K562 (cell line): ENCODE data around the gene SLC25A11. TPM values are rescaled to one million over a fixed set of nuclear protein-coding genes. Genes with fewer than 3 reads are reported as not detected.

Experiments used
- ATAC-seq: fragments of 200-7000 bp; cut with Tn5 transposase; 3 replicates; pipeline ENCODE4 v1.9.1; 2020; ENCODE audit warnings: moderate library complexity
- BruUV-seq: library from RNA; stranded (reverse); fragments of 400-500 nt; replicated peaks from 2 replicates; lab custom pipeline; 2021; lab: Mats Ljungman, UMichigan
- CTCF ChIA-PET: fragments of 300-600 bp; formaldehyde crosslinking; extraction: SDS; loops from one replicate; lab custom pipeline; 2021; ENCODE audit warnings: low intra/inter-chr PET ratio; lab: Yijun Ruan, JAX
- POLR2A ChIA-PET: fragments of 300-600, 350-650 bp; sonication (Branson Sonifier 250); formaldehyde crosslinking; extraction: SDS; loops from one replicate; lab custom pipeline; 2021; ENCODE audit warnings: antibody characterized with exemption, inconsistent platforms; lab: Yijun Ruan, JAX
- DNase-seq, 4 experiments: peaks; one replicate each; pipeline versions ENCODE4 v3.0.0 to v3.0.0-alpha.2; 2011 to 2018; ENCODE audit warnings: low spot score in 3 of 4, mixed read lengths in 3 of 4; ENCODE audit errors: extremely low read depth in 1 of 4
- FAIRE-seq: peaks from 2 replicates; lab custom pipeline; 2011; peaks lifted over from hg19 to GRCh38; lab: Jason Lieb, UNC
- H2AFZ ChIP-seq: 2 replicates; pipeline ENCODE4 v1.6.0; 2011; ENCODE audit warnings: low read depth, low read length, control low read depth, inconsistent platforms
- H3K27ac ChIP-seq: fragments of 200-600 bp; 3 replicates; pipeline ENCODE4 v1.8.0; 2011; ENCODE audit warnings: low read depth, mild to moderate bottlenecking, control low read depth, inconsistent platforms, low read length, moderate library complexity, mixed read lengths; ENCODE audit errors: extremely low read depth
- H3K27me3 ChIP-seq, 2 experiments: fragments of 300-600 bp in 1 of 2; 2 replicates in 1 of 2; 3 replicates in 1 of 2; pipeline versions ENCODE4 v1.6.0 to v1.8.0; 2011; ENCODE audit warnings: inconsistent platforms in 2 of 2, low read length in 2 of 2, mild to moderate bottlenecking in 1 of 2, mixed read lengths in 1 of 2, moderate library complexity in 1 of 2; ENCODE audit not compliant: control insufficient read depth in 2 of 2, insufficient read depth in 2 of 2
- H3K36me3 ChIP-seq: fragments of 300-600 bp; 3 replicates; pipeline ENCODE4 v1.8.0; 2011; ENCODE audit warnings: mild to moderate bottlenecking, low read length, inconsistent platforms; ENCODE audit not compliant: control insufficient read depth, insufficient read depth
- H3K4me1 ChIP-seq, 2 experiments: fragments of 200-600 bp in 1 of 2; replicated peaks in 1 of 2; 2 replicates in 1 of 2; 3 replicates in 1 of 2; pipeline versions ENCODE4 v1.5.1 to v1.8.0; 2011; ENCODE audit warnings: inconsistent platforms in 2 of 2, low read length in 2 of 2, mild to moderate bottlenecking in 1 of 2, mixed read lengths in 1 of 2, moderate library complexity in 1 of 2; ENCODE audit not compliant: control insufficient read depth in 2 of 2, insufficient read depth in 2 of 2
- H3K4me2 ChIP-seq: 2 replicates; pipeline ENCODE4 v1.6.1; 2011; ENCODE audit warnings: low read length, control low read depth, inconsistent platforms, mixed read lengths; ENCODE audit not compliant: insufficient read depth
- H3K4me3 ChIP-seq: fragments of 200-600 bp; sonication (generic), shearing (Covaris generic); 2 replicates; pipeline ENCODE4 v1.5.1; 2016; ENCODE audit warnings: control low read depth, inconsistent platforms
- H3K79me2 ChIP-seq: fragments of 200-600 bp; 3 replicates; pipeline ENCODE4 v1.8.0; 2011; ENCODE audit warnings: low read length, inconsistent platforms; ENCODE audit not compliant: control insufficient read depth, insufficient read depth
- H3K9ac ChIP-seq, 2 experiments: 2 replicates each; pipeline versions ENCODE4 v1.6.0 to v1.6.1; 2011; ENCODE audit warnings: low read depth in 2 of 2, low read length in 2 of 2, control low read depth in 1 of 2, inconsistent platforms in 1 of 2, mild to moderate bottlenecking in 1 of 2, mixed read lengths in 1 of 2; ENCODE audit not compliant: insufficient read depth in 1 of 2
- H3K9me1 ChIP-seq: one replicate; pipeline ENCODE4 v1.6.0; 2011; ENCODE audit warnings: inconsistent platforms, mild to moderate bottlenecking, low read length, moderate library complexity; ENCODE audit not compliant: control insufficient read depth, insufficient read depth
- H3K9me3 ChIP-seq: replicated peaks from 2 replicates; pipeline ENCODE4 v1.5.1; 2011; ENCODE audit warnings: low read depth, low read length, inconsistent platforms; ENCODE audit not compliant: control insufficient read depth, insufficient read depth
- H4K20me1 ChIP-seq: replicated peaks from 2 replicates; pipeline ENCODE4 v1.6.1; 2011; ENCODE audit warnings: low read length, inconsistent platforms, mixed read lengths; ENCODE audit not compliant: control insufficient read depth, insufficient read depth
- FOXJ3 ChIP-seq: sonication (generic); formaldehyde crosslinking; IDR thresholded peaks from 2 replicates; pipeline ENCODE4 v1.4.0; 2020; ENCODE audit warnings: mild to moderate bottlenecking, missing genetic modification reagents
- GTF3C2 ChIP-seq: IDR thresholded peaks from 3 replicates; pipeline ENCODE4 v1.6.1; 2011; ENCODE audit warnings: borderline replicate concordance, mild to moderate bottlenecking, moderate library complexity; ENCODE audit not compliant: insufficient read length; ENCODE audit errors: extremely low read depth
- TEAD4 ChIP-seq, 2 experiments: sonication (generic) in 1 of 2; formaldehyde crosslinking in 1 of 2; IDR thresholded peaks; 2 replicates each; pipeline versions ENCODE4 v1.6.1 to v1.8.0; 2012 to 2022; ENCODE audit warnings: borderline replicate concordance in 1 of 2, inconsistent platforms in 1 of 2, low read length in 1 of 2, mild to moderate bottlenecking in 1 of 2, missing genetic modification reagents in 1 of 2
- USF1 ChIP-seq: sonication (generic); formaldehyde crosslinking; IDR thresholded peaks from 2 replicates; pipeline ENCODE4 v1.9.0; 2022; ENCODE audit warnings: mild to moderate bottlenecking, missing genetic modification reagents
- ZNF174 ChIP-seq: fragments of 250-450 bp; sonication (Bioruptor Pico); IDR thresholded peaks from 2 replicates; pipeline ENCODE4 v1.4.0; 2020; ENCODE audit warnings: mild to moderate bottlenecking
- ZNF561 ChIP-seq: fragments of 450-650 bp; formaldehyde crosslinking; conservative IDR thresholded peaks from 2 replicates; pipeline ENCODE4 v1.4.0; 2020; ENCODE audit warnings: mild to moderate bottlenecking, moderate library complexity
- ZNF639 ChIP-seq, 2 experiments: fragments of 200-800 bp in 1 of 2; sonication (Bioruptor generic) in 1 of 2; sonication (generic) in 1 of 2; formaldehyde crosslinking in 1 of 2; IDR thresholded peaks in 1 of 2; conservative IDR thresholded peaks in 1 of 2; 2 replicates each; pipeline versions ENCODE4 v1.5.0 to v1.6.1; 2016 to 2020; ENCODE audit warnings: missing compliant biosample characterization in 1 of 2, missing genetic modification characterization in 1 of 2, missing genetic modification reagents in 1 of 2
- WGBS: fragments of 100-300 bp; shearing (Covaris generic); methylation state at CpG from one replicate; pipeline ENCODE4 v1.1.6; 2016; ENCODE audit warnings: low coverage, mixed read lengths; ENCODE audit not compliant: insufficient coverage; ENCODE audit errors: missing lambda C conversion rate; 5-methylcytosine and 5-hydroxymethylcytosine counted together
- in situ Hi-C: fragments of 300-500 bp; cut with MboI; formaldehyde crosslinking; loops from 4 replicates; pipeline ENCODE4 v1.15.0; 2018; ENCODE audit warnings: inconsistent platforms, mixed read lengths
- intact Hi-C: fragments of 100-400 bp; cut with micrococcal nuclease; formaldehyde crosslinking; loops from 2 replicates; pipeline ENCODE4 v1.14.2; 2022
- polyA plus RNA-seq, 8 experiments: library from polyadenylated mRNA; depleted of rRNA in 4 of 8; stranded (reverse) in 5 of 8; unstranded in 3 of 8; fragments of >200 nt; fragmentation: Nextera tagmentation in 2 of 8; fragmentation: Illumina TruSeq in 1 of 8; extraction: Ambion mirVana in 2 of 8; extraction: Trizol in 1 of 8; gene quantifications; 2 replicates each; pipeline versions ENCODE4 v1.2.1 to v1.2.3, GENCODE V29; 2011 to 2014; ENCODE audit warnings: inconsistent platforms in 1 of 8, missing spikeins in 1 of 8
- total RNA-seq, 7 experiments: library from RNA; depleted of rRNA in 6 of 7; stranded (reverse); fragments of >200 nt in 6 of 7; fragmentation: Illumina TruSeq in 2 of 7; extraction: Trizol in 2 of 7; gene quantifications; 2 replicates each; pipeline versions ENCODE4 v1.2.1 to v1.2.3, GENCODE V29; 2011 to 2021; ENCODE audit warnings: low replicate concordance in 1 of 7

Gene SLC25A11
- total and polyA plus RNA-seq, 9 of the 15 experiments (the other 6 are each of a cell fraction or from before 2014, with no cell fraction given), result 3.1 to 56.7 (median 32.9) TPM

DNA sequence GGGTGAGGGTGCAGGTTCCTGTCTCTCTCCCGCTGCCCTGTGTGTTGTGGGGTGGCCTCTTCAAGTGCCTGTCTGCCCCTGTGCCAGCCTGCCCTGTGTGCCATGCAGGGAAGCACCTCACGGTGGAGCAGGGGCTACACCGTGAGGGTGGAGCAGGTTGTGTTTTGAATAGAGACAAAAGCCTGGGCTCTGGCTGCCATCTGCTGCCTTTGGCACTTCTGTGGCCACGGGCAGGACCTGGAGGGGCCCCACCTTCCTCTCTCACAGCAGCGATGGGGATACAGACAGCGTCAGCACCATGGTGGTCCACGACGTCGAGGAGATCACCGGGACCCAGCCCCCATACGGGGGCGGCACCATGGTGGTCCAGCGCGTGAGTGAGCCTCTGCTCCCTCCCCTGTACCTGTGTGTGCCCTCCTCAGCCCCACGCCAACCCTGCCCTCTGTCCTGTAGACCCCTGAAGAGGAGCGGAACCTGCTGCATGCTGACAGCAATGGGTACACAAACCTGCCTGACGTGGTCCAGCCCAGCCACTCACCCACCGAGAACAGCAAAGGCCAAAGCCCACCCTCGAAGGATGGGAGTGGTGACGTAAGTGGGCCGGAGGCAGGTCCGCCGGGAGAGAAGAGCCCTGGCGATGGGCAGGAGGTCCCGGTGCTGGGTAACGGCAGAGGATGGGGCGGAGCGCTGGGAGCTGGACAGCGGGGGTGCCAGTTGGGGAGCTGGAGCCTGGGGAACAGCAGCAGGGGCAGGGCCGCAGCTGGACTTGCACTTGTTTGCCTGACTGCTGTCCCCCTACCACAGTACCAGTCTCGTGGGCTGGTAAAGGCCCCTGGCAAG is 45.9 kb downstream of the SLC25A11 start (continued):
- no peak for TF ChIP-seq ZNF639 (CRISPR knock-in tag; conservative IDR thresholded peaks at IDR 0.05 in 1 of 2, IDR thresholded peaks at IDR 0.05 in 1 of 2)

DNA sequence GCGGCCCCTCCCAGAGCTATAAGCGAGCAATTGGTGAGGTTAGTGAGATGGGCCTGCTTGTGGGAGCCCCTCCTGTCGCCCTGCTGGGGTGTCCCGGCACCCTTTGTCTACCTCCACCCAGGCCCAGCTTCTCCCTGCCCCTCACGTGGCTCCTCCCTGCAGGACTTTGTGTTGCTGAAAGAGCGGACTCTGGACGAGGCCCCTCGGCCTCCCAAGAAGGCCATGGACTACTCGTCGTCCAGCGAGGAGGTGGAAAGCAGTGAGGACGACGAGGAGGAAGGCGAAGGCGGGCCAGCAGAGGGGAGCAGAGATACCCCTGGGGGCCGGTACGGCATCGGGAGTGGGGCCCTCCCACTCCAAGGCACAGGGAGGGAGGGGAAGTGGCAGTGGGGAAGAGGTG is 46.6 kb downstream of the SLC25A11 start:
- H3K36me3 ChIP-seq, result peaks cover 74% of the 10 kb centered on the region; the same call in 2 of the 3 replicates
- no peak for FAIRE-seq
- ChIA-PET POLR2A (no interaction called here), CTCF (no interaction called here)
- WGBS, result 76% methylated on average over 6 of the region's 18 CpGs
- no peaks in the 10 kb centered on the region for H3K27me3 ChIP-seq
- H3K27ac ChIP-seq, result no peak overlapping the region
- no peak for DNase-seq
- ATAC-seq, result no peak
- intact Hi-C loops, result no loop called here
- H3K9me1 ChIP-seq, result no peaks in the 10 kb centered on the region
- no peak overlapping the region for H3K4me3 ChIP-seq
- H2AFZ ChIP-seq, result no peak overlapping the region
- TF ChIP-seq GTF3C2, result no peak
- no peak for TF ChIP-seq FOXJ3
- TF ChIP-seq TEAD4 (IDR thresholded peaks at IDR 0.05; ENCODE audit: low read length), result no peak
- TF ChIP-seq TEAD4 (CRISPR knock-in tag; IDR thresholded peaks at IDR 0.05; ENCODE audit: borderline replicate concordance), result no peak
- TF ChIP-seq ZNF174 (CRISPR knock-in tag), result no peak
- TF ChIP-seq USF1 (CRISPR knock-in tag), result no peak
- TF ChIP-seq ZNF561 (CRISPR knock-in tag), result no peak
- H3K9me3 ChIP-seq, result no peaks in the 10 kb centered on the region
- H3K4me2 ChIP-seq, result no peak overlapping the region
- no TSS peak for BruUV-seq
- no peak overlapping the region; a peak in 1 of 4 replicates for H3K9ac ChIP-seq
- H3K79me2 ChIP-seq, result no peaks in the 10 kb centered on the region
- in situ Hi-C loops, result no loop called here
- H3K4me1 ChIP-seq, result peaks cover 0 to 18% of the 10 kb centered on the region in 2 experiments; a peak in 2 of 5 replicates
- 0 out of 2 replicates have a peak, but pooled peaks cover 3% of the 10 kb centered on the region for H4K20me1 ChIP-seq
